Spinal cord (tissue), 10 donors: ENCODE results near the gene RECK. TPM values are rescaled to one million over a fixed set of nuclear protein-coding genes. Genes with fewer than 3 reads are reported as not detected.
"Not testable (repeated sequence)": the region's sequence is repeated elsewhere in the genome, so short reads cannot be mapped to it uniquely, and the experiment has no call there.

ENCODE experiments used
- DNase-seq, 6 donors: peaks; one replicate each; pipeline versions ENCODE4 v3.0.0 to v3.0.0-alpha.2; 2013 to 2015; ENCODE audit warnings: low spot score in 6 of 6, low read depth in 4 of 6
- H3K27ac ChIP-seq: one replicate; pipeline ENCODE4 v1.5.1; 2013; ENCODE audit warnings: low read depth, low read length, control low read depth
- H3K27me3 ChIP-seq: one replicate; pipeline ENCODE4 v1.6.1; 2013; ENCODE audit warnings: low read length; ENCODE audit not compliant: control insufficient read depth, insufficient read depth
- H3K36me3 ChIP-seq: one replicate; pipeline ENCODE4 v1.6.1; 2013; ENCODE audit warnings: low read length; ENCODE audit not compliant: control insufficient read depth, insufficient read depth
- H3K4me1 ChIP-seq: one replicate; pipeline ENCODE4 v1.6.1; 2013; ENCODE audit warnings: low read length; ENCODE audit not compliant: control insufficient read depth, insufficient read depth
- H3K4me3 ChIP-seq: one replicate; pipeline ENCODE4 v1.5.1; 2013; ENCODE audit warnings: low read depth, low read length, control low read depth
- H3K9me3 ChIP-seq: one replicate; pipeline ENCODE4 v1.6.1; 2013; ENCODE audit warnings: low read length; ENCODE audit not compliant: control insufficient read depth, insufficient read depth
- WGBS: methylation state at CpG from one replicate; pipeline ENCODE4 v1.1.5; 2013; ENCODE audit warnings: missing lambda C conversion rate; ENCODE audit not compliant: insufficient coverage; 5-methylcytosine and 5-hydroxymethylcytosine counted together
- polyA plus RNA-seq, 2 donors: library from polyadenylated mRNA; unstranded; fragments of 120-200 nt; gene quantifications; one replicate each; pipeline ENCODE4 v1.2.1, GENCODE V29; 2013; ENCODE audit not compliant: insufficient read length in 2 of 2
- total RNA-seq, 2 donors: library from RNA; depleted of rRNA in 1 of 2; stranded (reverse); fragments of 120-200 nt in 1 of 2; fragments of >200 nt in 1 of 2; gene quantifications; one replicate each; pipeline versions ENCODE4 v1.2.3 to v1.2.4, GENCODE V29; 2013 to 2014
- donor health status: healthy.

The RECK gene
- total and polyA plus RNA-seq, 4 donors: 10.9 to 19.4 (median 17.3) TPM

- not testable (repeated sequence) for H3K27ac ChIP-seq, H3K4me1 ChIP-seq, H3K4me3 ChIP-seq, H3K9me3 ChIP-seq, H3K36me3 ChIP-seq, DNase-seq
- peaks cover 11% of the 10 kb centered on the region for H3K27me3 ChIP-seq
- WGBS: 88% methylated on average over 6 of the region's 7 CpGs
Observed at GRCh38 chr9:36131666-36132065, 95.0 kb downstream of the RECK start.

- Histone ChIP-seq H3K4me3 (no peak overlapping the region), H3K9me3 (no peaks in the 10 kb centered on the region), H3K36me3 (no peaks in the 10 kb centered on the region), H3K27ac (no peak overlapping the region), H3K27me3 (peaks cover 11% of the 10 kb centered on the region), H3K4me1 (peaks cover 9% of the 10 kb centered on the region)
- no peak for DNase-seq
- 100% methylated on average over 1 of the region's 3 CpGs for WGBS
Observed at GRCh38 chr9:36132086-36132485, 95.4 kb downstream of the RECK start.

GRCh38 chr9:36134761-36135505 is 98.2 kb downstream of the RECK start:
- Histone ChIP-seq H3K36me3 (no peaks in the 10 kb centered on the region), H3K27me3 (peaks cover 11% of the 10 kb centered on the region), H3K9me3 (no peaks in the 10 kb centered on the region), H3K4me1 (peaks cover 24% of the 10 kb centered on the region), H3K27ac (no peak overlapping the region), H3K4me3 (no peak overlapping the region)
- WGBS: 29% methylated on average over 3 of the region's 9 CpGs
- DNase-seq: no peak

- DNase-seq: no peak
- Histone ChIP-seq H3K9me3 (no peaks in the 10 kb centered on the region), H3K4me1 (peaks cover 27% of the 10 kb centered on the region), H3K27me3 (peaks cover 11% of the 10 kb centered on the region), H3K36me3 (no peaks in the 10 kb centered on the region), H3K27ac (no peak overlapping the region), H3K4me3 (peak overlapping the region; percentile 68)
- 6% methylated on average over 18 of the region's 18 CpGs for WGBS
Observed at GRCh38 chr9:36135741-36136271, 99.1 kb downstream of the RECK start.

- H3K4me3 ChIP-seq: peak within 1 kb of the TSS; percentile 68
- under 1% methylated on average over 83 of the region's 83 CpGs for WGBS
- H3K27ac ChIP-seq: peak within 1 kb of the TSS; percentile 53
- H3K36me3 ChIP-seq: no peaks in the 10 kb centered on the region
- peak in 2 of 6 donors; percentile 75 to 83 for DNase-seq
- no peaks in the 10 kb centered on the region for H3K9me3 ChIP-seq
- H3K27me3 ChIP-seq: peaks cover 11% of the 10 kb centered on the region
- peaks cover 32% of the 10 kb centered on the region for H3K4me1 ChIP-seq
Observed at GRCh38 chr9:36136272-36136893, 99.7 kb downstream of the RECK start, which contains the start of gene GLIPR2. Gene GLIPR2 (plus strand): TSS chr9:36136733. CDS start chr9:36136779, 46 bp downstream.

- peak overlapping the region; percentile 53 for H3K27ac ChIP-seq
- peaks cover 11% of the 10 kb centered on the region for H3K27me3 ChIP-seq
- under 1% methylated on average over 40 of the region's 40 CpGs for WGBS
- H3K36me3 ChIP-seq: peaks cover 2% of the 10 kb centered on the region
- peak in 2 of 6 donors; percentile 13 to 52 for DNase-seq
- H3K9me3 ChIP-seq: no peaks in the 10 kb centered on the region
- peak overlapping the region; percentile 68 for H3K4me3 ChIP-seq
- H3K4me1 ChIP-seq: peaks cover 38% of the 10 kb centered on the region
Observed at GRCh38 chr9:36136894-36137391, 100.2 kb downstream of the RECK start.

- Histone ChIP-seq H3K36me3 (peaks cover 4% of the 10 kb centered on the region), H3K27ac (peak overlapping the region; percentile 53), H3K27me3 (peaks cover 11% of the 10 kb centered on the region), H3K4me3 (peak overlapping the region; percentile 68), H3K9me3 (no peaks in the 10 kb centered on the region), H3K4me1 (peaks cover 43% of the 10 kb centered on the region)
- WGBS: 29% methylated on average over 12 of the region's 12 CpGs
- DNase-seq: peak in 1 of 6 donors; percentile 32
Observed at GRCh38 chr9:36137392-36138004, 100.8 kb downstream of the RECK start.

GRCh38 chr9:36138496-36138895 is 101.8 kb downstream of the RECK start:
- Histone ChIP-seq H3K4me1 (peaks cover 53% of the 10 kb centered on the region), H3K4me3 (no peak overlapping the region), H3K36me3 (peaks cover 4% of the 10 kb centered on the region), H3K9me3 (no peaks in the 10 kb centered on the region), H3K27ac (no peak overlapping the region), H3K27me3 (peaks cover 9% of the 10 kb centered on the region)
- DNase-seq: no peak
- 97% methylated on average over 7 of the region's 10 CpGs for WGBS

GRCh38 chr9:36138901-36139300 is 102.2 kb downstream of the RECK start:
- Histone ChIP-seq H3K4me1 (peaks cover 56% of the 10 kb centered on the region), H3K4me3 (no peak overlapping the region), H3K27ac (no peak overlapping the region), H3K9me3 (no peaks in the 10 kb centered on the region), H3K27me3 (peaks cover 9% of the 10 kb centered on the region), H3K36me3 (peaks cover 4% of the 10 kb centered on the region)
- WGBS: 98% methylated on average over 4 of the region's 5 CpGs
- DNase-seq: no peak
